Ovary (tissue), 9 donors: Measurements from ENCODE around the gene ZNF213. TPM values are rescaled to one million over a fixed set of nuclear protein-coding genes. Genes with fewer than 3 reads are reported as not detected.

ENCODE experiments used
- DNase-seq, 5 donors: peaks; one replicate each; pipeline ENCODE4 v3.0.0-alpha.2; 2019 to 2020
- H3K27ac ChIP-seq, 2 donors: fragments of 200-600 bp; one replicate each; pipeline versions ENCODE4 v1.5.1 to v1.8.0; 2019 to 2022
- H3K27me3 ChIP-seq: fragments of 200-600 bp; one replicate; pipeline ENCODE4 v1.8.0; 2022
- H3K36me3 ChIP-seq: fragments of 200-600 bp; sonication (generic); one replicate; pipeline ENCODE4 v1.5.1; 2019
- H3K4me1 ChIP-seq: one replicate; pipeline ENCODE4 v1.8.1; 2013; ENCODE audit warnings: mild to moderate bottlenecking, moderate library complexity; ENCODE audit not compliant: insufficient read depth
- H3K4me3 ChIP-seq: fragments of 200-600 bp; sonication (generic); one replicate; pipeline ENCODE4 v1.5.1; 2017
- H3K9me3 ChIP-seq, 2 donors: fragments of 200-600 bp in 1 of 2; sonication (generic) in 1 of 2; one replicate each; pipeline versions ENCODE4 v1.5.1 to v1.8.1; 2013 to 2019; ENCODE audit warnings: mild to moderate bottlenecking in 1 of 2, moderate library complexity in 1 of 2
- CTCF ChIP-seq, 3 donors: fragments of 450-650 bp in 2 of 3; fragments of 200-600 bp in 1 of 3; IDR thresholded peaks; one replicate each; pipeline versions ENCODE4 v1.5.1 to v1.8.0; 2016 to 2022; ENCODE audit warnings: antibody characterized with exemption in 3 of 3, mild to moderate bottlenecking in 1 of 3
- EP300 ChIP-seq: sonication (generic); formaldehyde crosslinking; IDR thresholded peaks from one replicate; pipeline ENCODE4 v1.6.1; 2017; ENCODE audit warnings: antibody characterized with exemption
- POLR2A ChIP-seq: fragments of 450-650 bp; IDR thresholded peaks from one replicate; pipeline ENCODE4 v1.6.1; 2017; ENCODE audit warnings: antibody characterized with exemption, mild to moderate bottlenecking, moderate library complexity
- WGBS, 3 donors: extraction: QIAGEN DNeasy Blood & Tissue Kit in 1 of 3; methylation state at CpG; one replicate each; pipeline versions ENCODE4 v1.1.5 to v1.1.7; 2013 to 2017; 5-methylcytosine and 5-hydroxymethylcytosine counted together
- intact Hi-C, 4 donors: fragments of 100-400 bp; cut with DNase I; formaldehyde crosslinking; loops; one replicate each; pipeline versions ENCODE4 v1.11.0 to v1.15.1; 2022 to 2023
- polyA plus RNA-seq, 2 donors: library from polyadenylated mRNA; stranded (reverse); fragments of 200-250 nt in 1 of 2; fragments of 350-450 nt in 1 of 2; fragmentation: Illumina TruSeq in 1 of 2; extraction: RNeasy Lipid Tissue Mini Kit (QIAGEN cat#74804) in 1 of 2; gene quantifications; one replicate each; pipeline ENCODE4 v1.2.3, GENCODE V29; 2013 to 2014
- total RNA-seq, 7 donors: library from RNA; depleted of rRNA in 2 of 7; stranded (reverse); fragments of >200 nt in 2 of 7; fragmentation: NEBNext Ultra II Directional in 3 of 7; extraction: Animal tissue kit (Norgen Biotek cat#: 25700) in 3 of 7; gene quantifications; one replicate each; pipeline versions ENCODE4 v1.1.0 to v1.2.4, GENCODE V29; 2016 to 2023
- donor health status: DM: no; HTN: no; CAD: no; lungs with moderate emphysema.
- donor health status: DM: no; HTN: no; CAD: no.
- donor health status: Bipolar disorder and iron deficiency.
- donor health status: DM: yes; HTN: yes; CAD: no.
- donor health status: DM: no; HTN: no; CAD: no.
- donor health status: DM: yes; HTN: yes; CAD: no.

The ZNF213 gene
- total and polyA plus RNA-seq, 9 donors = 0.95 to 18.9 (median 11.4) TPM

GRCh38 chr16:3096362-3096761, 38.5 kb upstream of the ZNF213 start:
- H3K4me1 ChIP-seq = peaks cover 2% of the 10 kb centered on the region
- no peaks in the 10 kb centered on the region for H3K27me3 ChIP-seq
- intact Hi-C loops = no loop called here
- TF ChIP-seq EP300 (no peak), POLR2A (no peak), CTCF (IDR thresholded peaks at IDR 0.05) (no peak)
- no peak overlapping the region for H3K27ac ChIP-seq
- no peak for DNase-seq
- 87 to 93% (median 87%) methylated on average over 6 of the region's 6 CpGs for WGBS, 3 donors
- no peak overlapping the region for H3K4me3 ChIP-seq
- no peaks in the 10 kb centered on the region for H3K9me3 ChIP-seq
- H3K36me3 ChIP-seq = no peaks in the 10 kb centered on the region

DNA sequence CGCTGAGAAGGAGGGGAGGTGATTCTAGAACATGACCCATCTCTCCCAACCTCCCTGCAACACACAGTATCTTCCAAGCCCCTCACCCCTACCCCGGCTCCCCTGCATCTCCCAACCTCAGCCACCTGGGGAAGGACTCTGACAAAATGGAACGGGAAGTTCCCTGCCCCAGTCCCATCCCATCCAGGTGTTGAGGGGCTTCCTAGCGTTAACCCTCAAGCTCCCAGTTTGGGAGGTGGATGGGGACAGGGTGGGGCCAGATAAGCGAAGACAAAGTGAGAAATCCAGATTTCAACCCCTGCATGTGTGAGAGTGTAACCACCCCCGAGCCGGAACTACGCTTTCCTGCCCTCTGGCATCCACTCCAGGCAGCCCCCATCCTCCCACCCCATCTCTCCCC, 37.6 kb upstream of the ZNF213 start:
- intact Hi-C loops = no loop called here
- TF ChIP-seq CTCF (IDR thresholded peaks at IDR 0.05) (no peak), EP300 (no peak), POLR2A (no peak)
- H3K4me3 ChIP-seq = no peak overlapping the region
- 52 to 60% (median 53%) methylated on average over 8 of the region's 8 CpGs for WGBS, 3 donors
- no peaks in the 10 kb centered on the region for H3K36me3 ChIP-seq
- no peak for DNase-seq
- H3K27me3 ChIP-seq = no peaks in the 10 kb centered on the region
- H3K27ac ChIP-seq = no peak overlapping the region
- peaks cover 2% of the 10 kb centered on the region for H3K4me1 ChIP-seq
- H3K9me3 ChIP-seq = no peaks in the 10 kb centered on the region

GRCh38 chr16:3098459-3099394, 36.1 kb upstream of the ZNF213 start, which contains the start of gene ZSCAN10:
ZSCAN10 (minus strand) TSS chr16:3099294; CDS start chr16:3092937, 6,357 bp downstream.
- Histone ChIP-seq H3K27me3 (no peaks in the 10 kb centered on the region), H3K4me1 (peaks cover 2% of the 10 kb centered on the region), H3K27ac (no peak within 1 kb of the TSS), H3K4me3 (no peak within 1 kb of the TSS), H3K9me3 (no peaks in the 10 kb centered on the region), H3K36me3 (no peaks in the 10 kb centered on the region)
- intact Hi-C loops = no loop called here
- no peak for TF ChIP-seq POLR2A
- TF ChIP-seq CTCF (IDR thresholded peaks at IDR 0.05) = no peak
- TF ChIP-seq EP300 = no peak
- WGBS, 3 donors = 52 to 71% (median 62%) methylated on average over 21 of the region's 21 CpGs
- no peak for DNase-seq

- intact Hi-C loops = no loop called here
- Histone ChIP-seq H3K27ac (no peak overlapping the region), H3K4me3 (no peak overlapping the region), H3K9me3 (no peaks in the 10 kb centered on the region), H3K36me3 (no peaks in the 10 kb centered on the region), H3K4me1 (peaks cover 2% of the 10 kb centered on the region), H3K27me3 (no peaks in the 10 kb centered on the region)
- no peak for TF ChIP-seq EP300
- TF ChIP-seq CTCF (IDR thresholded peaks at IDR 0.05) = no peak
- no peak for TF ChIP-seq POLR2A
- 65 to 80% (median 80%) methylated on average over 5 of the region's 5 CpGs for WGBS, 3 donors
- no peak for DNase-seq
These were observed 35.5 kb upstream of the ZNF213 start for GRCh38 chr16:3099395-3099731.
